Pons (tissue), 1 donor: Measurements from ENCODE around the gene C3orf20.
"Not testable (repeated sequence)": the region's sequence is repeated elsewhere in the genome, so short reads cannot be mapped to it uniquely, and the experiment has no call there.

Experiments used
- DNase-seq: peaks from one replicate; pipeline ENCODE4 v3.0.0-alpha.2; 2016; ENCODE audit warnings: low spot score

Gene C3orf20

GRCh38 chr3:14798231-14798630 lies 123.3 kb downstream of the C3orf20 start:
- DNase-seq, result no peak

- no peak for DNase-seq
These were observed 124.2 kb downstream of the C3orf20 start for GRCh38 chr3:14799146-14799545.

DNA sequence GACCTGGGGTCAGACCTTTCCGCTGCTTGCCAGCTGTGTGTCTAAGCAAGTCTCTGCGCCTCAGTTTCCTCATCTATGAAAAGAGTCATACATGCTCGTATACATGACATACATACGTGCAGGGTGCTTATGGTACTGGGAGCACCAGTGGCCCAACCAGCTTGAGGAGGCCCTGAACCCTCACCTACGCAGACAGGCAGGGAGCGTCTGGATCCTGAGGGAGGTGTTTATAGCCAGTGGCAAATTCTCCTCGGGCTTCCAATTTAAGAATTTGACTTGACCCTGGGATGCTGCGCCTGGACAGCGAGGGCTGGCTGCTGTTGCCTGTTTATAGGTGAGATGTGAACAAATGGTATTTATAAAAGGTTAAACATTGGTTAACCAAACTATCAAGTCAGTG lies 126.1 kb downstream of the C3orf20 start:
- no peak for DNase-seq

- no peak for DNase-seq
These were observed 126.9 kb downstream of the C3orf20 start for GRCh38 chr3:14801668-14802380.

DNA sequence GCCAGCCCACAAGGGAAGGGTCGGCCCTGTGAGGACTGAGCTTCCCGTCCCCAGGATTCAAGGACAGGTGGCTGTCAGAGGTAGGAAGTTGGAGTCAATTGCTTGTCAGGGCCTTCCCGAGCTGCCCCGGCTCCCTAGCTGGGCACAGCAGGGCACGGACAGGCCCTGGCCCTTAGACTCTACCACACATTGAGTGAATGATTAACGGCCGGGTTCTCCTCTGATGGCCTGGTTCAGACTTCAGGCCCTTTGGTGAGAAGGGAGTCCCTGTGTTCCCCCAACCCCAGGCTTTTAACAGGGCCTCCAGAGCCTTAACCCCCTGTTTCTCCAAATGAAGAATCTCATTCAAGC lies 127.4 kb downstream of the C3orf20 start:
- no peak for DNase-seq

DNA sequence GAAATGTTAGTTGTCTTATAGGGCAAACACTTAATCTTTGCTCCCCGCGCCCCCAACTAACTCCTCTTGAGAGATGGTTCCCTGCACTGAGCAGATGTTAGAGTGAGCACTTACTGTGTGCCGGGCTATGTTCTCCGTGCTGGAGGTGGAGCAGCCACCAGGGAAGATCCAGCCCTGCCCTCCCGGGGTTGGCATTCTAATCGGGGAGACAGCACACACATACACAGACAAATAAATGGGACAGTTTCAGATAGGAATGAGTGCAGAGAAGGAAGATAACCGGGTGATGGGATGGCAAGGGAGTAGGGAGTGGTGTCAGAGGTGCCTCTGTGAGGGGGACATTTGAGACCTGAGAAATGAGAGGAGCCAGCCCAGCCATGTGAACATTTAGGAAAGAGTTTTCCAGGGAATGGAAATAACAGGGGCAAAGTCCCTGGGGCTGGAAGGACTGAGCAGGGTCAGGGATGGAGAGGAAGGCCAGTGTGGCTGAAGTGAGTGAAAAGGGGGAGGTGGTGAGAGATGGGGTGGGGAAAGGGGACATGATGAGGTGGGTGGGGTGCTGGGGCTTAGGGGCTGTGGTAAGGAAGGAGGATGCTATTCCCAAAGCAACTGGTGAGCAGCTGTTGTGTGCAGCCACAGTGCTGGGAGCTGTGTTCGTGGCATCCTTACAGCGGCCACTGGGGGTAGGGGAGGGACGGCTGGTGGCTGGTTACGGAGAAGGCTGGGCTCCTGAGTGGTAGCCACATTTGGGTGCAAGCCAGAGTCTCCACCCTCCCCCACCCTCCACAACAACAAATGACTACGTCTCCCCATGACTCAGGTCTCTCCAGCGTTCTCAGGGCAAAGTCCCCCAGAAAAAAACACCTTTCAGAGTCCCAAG lies 128.4 kb downstream of the C3orf20 start:
- DNase-seq, result no peak

GRCh38 chr3:14803981-14804834 lies 129.3 kb downstream of the C3orf20 start:
- DNase-seq, result no peak

DNA sequence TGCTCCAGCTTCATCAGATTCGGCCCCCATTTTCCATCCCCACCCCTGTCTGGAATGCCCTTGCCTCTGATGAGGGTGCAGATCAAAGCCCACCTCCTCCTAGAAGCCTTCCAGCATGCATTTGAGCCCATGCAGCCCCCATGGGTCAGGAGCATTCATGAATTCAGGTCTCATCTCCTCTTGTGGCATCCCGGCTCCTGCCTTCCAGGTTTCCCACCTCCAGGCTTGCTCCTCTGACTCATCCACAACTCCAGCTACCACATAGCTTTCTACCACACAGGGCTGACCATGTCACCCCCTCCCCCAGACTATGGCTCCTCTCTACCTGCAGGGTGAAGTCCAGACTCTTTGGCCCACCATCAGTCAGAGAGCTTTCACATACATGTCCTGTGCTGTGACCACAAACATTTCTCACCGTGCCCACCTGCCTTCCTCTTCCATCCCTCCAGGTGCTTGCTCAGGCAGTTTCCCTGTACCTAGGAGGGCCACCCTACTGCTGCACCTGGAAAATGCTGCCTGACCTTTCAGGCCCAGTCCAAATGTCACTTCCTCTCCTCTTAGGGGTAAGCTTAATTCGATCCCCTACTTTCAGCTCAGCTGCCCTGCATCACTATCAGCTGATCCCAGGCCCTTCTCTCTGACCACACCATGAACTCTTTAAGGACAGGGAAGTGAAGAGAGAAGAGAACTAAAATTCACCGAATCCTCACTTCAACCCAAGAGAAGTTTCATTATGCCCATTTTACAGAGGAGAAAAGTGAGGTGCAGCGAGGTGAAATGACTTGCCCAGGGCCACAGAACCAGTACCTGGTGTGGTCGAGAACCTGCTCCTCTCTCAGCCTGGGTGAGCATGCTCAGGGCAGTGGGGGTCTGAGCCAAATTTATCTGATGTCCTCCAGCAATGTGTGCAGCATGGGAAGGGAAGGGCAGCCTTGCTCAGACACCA lies 130.2 kb downstream of the C3orf20 start:
- DNase-seq, result no peak

GRCh38 chr3:14805961-14806537 lies 131.1 kb downstream of the C3orf20 start:
- DNase-seq, result no peak

- DNase-seq, result no peak
These were observed 131.8 kb downstream of the C3orf20 start for GRCh38 chr3:14806641-14807263.

GRCh38 chr3:14808025-14808424 lies 133.1 kb downstream of the C3orf20 start:
- DNase-seq, result no peak

- DNase-seq, result no peak
These were observed 133.7 kb downstream of the C3orf20 start for GRCh38 chr3:14808502-14809266.

GRCh38 chr3:14809611-14810010 lies 134.7 kb downstream of the C3orf20 start:
- DNase-seq, result not testable (repeated sequence)

GRCh38 chr3:14810070-14810791 lies 135.3 kb downstream of the C3orf20 start:
- no peak for DNase-seq

DNA sequence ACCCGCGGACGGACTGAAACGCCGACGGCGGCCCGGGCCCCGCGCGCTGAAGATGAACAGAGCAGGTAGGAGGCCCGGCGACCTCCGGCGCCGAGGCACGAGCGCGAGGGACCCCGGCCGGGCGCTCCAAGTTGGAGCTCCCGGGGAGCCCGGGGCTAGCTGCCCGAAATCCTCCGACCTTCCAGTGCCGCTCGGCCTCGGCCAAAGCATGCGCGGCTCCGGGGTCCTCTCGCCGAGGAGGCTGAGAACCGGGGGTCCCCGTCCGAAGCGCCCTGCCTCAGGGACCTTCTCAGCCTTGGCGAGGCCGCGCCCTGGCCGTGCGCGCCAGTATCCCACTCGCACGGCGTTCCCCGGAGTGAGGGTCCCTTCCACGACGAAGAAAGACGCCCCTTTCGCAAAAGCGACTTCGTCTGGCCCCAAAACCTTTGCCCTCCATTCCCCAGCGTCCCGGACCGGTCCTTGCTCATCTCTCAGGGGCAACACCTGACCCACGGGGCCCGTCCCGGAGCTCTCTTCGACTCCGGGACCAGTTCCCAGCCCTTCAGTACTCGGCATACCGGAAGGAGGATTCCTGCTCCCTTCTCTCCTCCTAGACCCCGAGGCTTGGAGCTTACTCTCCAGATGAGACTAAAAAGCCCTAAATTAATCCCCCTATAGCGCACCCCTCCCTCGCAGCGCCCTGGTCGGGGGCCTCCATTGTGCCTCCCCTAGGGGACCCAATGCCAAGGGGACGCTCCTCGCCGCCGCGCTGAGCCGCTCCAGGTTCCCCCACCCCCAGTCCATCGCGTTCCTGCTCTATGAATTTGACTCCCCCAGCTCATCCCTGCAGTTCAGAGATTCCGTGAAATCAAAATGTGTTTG lies 136.1 kb downstream of the C3orf20 start:
- DNase-seq, result no peak

DNA sequence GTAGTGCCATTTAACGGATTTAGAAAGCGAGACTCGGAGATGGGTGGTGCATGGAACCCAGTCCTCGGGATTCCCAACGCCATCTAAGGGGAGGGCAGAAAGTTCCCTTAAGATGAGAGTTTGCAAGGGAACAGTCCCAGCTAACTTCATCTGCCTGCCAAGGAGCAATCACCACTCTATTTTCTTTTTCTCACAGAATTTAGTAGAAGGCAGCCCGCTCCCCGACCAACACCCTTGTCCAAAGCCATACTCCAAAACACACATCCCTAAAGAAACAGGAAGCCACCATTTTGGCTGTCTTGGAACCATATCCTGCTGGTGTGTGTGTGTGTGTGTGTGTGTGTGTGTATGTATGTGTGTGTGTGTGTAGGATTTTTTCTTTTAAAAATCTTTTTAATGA lies 136.7 kb downstream of the C3orf20 start:
- no peak for DNase-seq

GRCh38 chr3:14812196-14812790 lies 137.4 kb downstream of the C3orf20 start:
- no peak for DNase-seq

GRCh38 chr3:14814411-14814871 lies 139.5 kb downstream of the C3orf20 start:
- DNase-seq, result no peak
